ENCODE measurements around the gene KLB.

DNA sequence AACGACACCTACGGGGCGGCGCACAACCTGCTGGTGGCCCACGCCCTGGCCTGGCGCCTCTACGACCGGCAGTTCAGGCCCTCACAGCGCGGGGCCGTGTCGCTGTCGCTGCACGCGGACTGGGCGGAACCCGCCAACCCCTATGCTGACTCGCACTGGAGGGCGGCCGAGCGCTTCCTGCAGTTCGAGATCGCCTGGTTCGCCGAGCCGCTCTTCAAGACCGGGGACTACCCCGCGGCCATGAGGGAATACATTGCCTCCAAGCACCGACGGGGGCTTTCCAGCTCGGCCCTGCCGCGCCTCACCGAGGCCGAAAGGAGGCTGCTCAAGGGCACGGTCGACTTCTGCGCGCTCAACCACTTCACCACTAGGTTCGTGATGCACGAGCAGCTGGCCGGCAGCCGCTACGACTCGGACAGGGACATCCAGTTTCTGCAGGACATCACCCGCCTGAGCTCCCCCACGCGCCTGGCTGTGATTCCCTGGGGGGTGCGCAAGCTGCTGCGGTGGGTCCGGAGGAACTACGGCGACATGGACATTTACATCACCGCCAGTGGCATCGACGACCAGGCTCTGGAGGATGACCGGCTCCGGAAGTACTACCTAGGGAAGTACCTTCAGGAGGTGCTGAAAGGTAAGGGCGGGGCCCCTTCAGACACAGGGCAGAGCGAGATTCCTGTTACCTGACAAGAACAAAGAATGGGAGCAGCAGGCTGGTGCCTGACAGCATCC, 40.3 kb downstream of the KLB start:
- no peak for TF ChIP-seq CTCF (conservative IDR thresholded peaks at IDR 0.05; ENCODE audit: low read length)
- no peak for TF ChIP-seq EZH2phosphoT487 (IDR thresholded peaks at IDR 0.05; ENCODE audit: borderline replicate concordance)

All from Loucy (cell line).